AG04449 (cell line): ENCODE results near the gene AK4.

Source experiments
- CTCF ChIA-PET: fragments of 350-600 bp; formaldehyde crosslinking; extraction: SDS; loops from one replicate; lab custom pipeline; 2021; ENCODE audit warnings: antibody characterized with exemption; lab: Yijun Ruan, JAX
- POLR2A ChIA-PET: fragments of 400-600, 350-600 bp; formaldehyde crosslinking; extraction: SDS; loops from one replicate; lab custom pipeline; 2020; ENCODE audit warnings: antibody characterized with exemption, inconsistent platforms; lab: Yijun Ruan, JAX
- DNase-seq: peaks from one replicate; pipeline ENCODE4 v3.0.0-alpha.2; 2010; ENCODE audit warnings: low read depth, low spot score
- H3K4me3 ChIP-seq: 2 replicates; pipeline ENCODE4 v1.5.1; 2011; ENCODE audit warnings: low read depth, mild to moderate bottlenecking, control low read depth, low read length
- CTCF ChIP-seq: IDR thresholded peaks from one replicate; pipeline ENCODE4 v1.5.1; 2011; ENCODE audit warnings: mild to moderate bottlenecking, moderate library complexity, low read length, control low read depth, inconsistent platforms; ENCODE audit not compliant: insufficient read depth; ENCODE audit errors: missing control alignments

Gene AK4

DNA sequence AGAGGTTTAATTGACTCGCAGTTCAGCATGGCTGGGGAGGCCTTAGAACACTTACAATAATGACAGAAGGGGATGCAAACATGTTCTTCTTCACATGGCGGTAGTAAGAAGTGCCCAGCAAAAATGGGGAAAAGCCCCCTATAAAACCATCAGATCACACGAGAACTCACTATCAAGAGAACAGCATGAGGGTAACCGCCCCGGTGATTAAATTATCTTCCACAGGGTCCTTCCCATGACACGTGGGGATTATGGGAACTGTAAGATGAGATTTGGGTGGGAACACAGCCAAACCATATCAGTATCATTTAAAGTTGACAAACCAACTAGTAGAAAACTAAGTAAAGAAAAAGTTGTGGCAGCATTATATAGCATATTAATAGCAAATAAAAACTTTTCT is 90.0 kb downstream of the AK4 start:
- CTCF ChIA-PET = interaction anchor here (4.0 kb wide), 1 partner anchor 450 kb away, joined by 21 read pairs; no protein-coding TSS in a partner anchor
- H3K4me3 ChIP-seq = no peak overlapping the region
- TF ChIP-seq CTCF = no peak
- no peak for DNase-seq
- POLR2A ChIA-PET = no interaction called here

- H3K4me3 ChIP-seq = no peak overlapping the region
- ChIA-PET CTCF (no interaction called here), POLR2A (no interaction called here)
- no peak for DNase-seq
- TF ChIP-seq CTCF = no peak
These were observed 95.5 kb downstream of the AK4 start for GRCh38 chr1:65243491-65243890.

GRCh38 chr1:65245295-65245694 is 97.3 kb downstream of the AK4 start:
- DNase-seq = no peak
- TF ChIP-seq CTCF = no peak
- ChIA-PET CTCF (no interaction called here), POLR2A (no interaction called here)
- no peak overlapping the region for H3K4me3 ChIP-seq

DNA sequence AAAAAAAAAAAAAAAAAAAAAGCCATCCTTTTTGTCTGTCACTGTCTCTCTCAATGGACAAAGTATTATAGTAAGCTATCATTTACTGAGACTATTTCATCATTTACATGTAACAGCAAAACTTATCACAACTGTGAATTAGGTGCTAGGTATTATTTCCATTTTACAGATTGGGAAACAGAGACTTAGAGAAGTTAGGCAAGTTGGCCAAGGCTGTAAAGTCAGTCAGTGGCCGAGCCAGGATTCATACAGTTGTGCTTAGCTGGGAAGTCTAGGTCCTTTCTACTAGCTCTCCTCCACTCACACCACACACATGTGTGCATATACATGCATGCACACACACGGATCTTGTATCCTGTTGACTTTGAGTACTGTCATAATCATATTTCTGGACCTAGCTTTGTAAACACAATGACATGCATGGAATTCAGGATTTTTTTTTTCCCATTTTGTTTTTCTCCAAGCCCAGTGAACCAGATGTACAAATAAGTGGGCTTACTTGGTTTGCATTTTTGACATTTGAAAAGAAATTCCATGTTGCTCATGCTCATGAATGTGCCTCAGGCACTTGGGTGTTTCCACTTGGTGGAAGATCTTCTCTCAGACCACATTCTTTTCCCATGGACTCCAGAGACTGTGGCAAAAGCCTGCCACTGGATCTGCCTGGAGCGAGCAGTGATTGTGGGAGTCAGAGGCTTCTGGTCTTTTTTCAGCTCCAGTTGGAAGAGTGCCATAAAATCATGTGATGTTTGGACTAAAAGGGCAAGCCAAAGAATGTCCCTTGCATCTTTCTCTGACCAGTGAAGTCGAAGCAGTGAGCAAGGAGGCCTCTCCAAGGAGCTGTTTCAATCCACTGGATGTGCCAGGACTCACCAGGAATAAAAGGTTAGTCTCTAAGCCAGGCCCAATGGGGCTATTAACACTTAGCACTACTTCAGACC is 99.7 kb downstream of the AK4 start:
- ChIA-PET POLR2A (interaction anchor here (0.7 to 1.1 kb wide), 2 partner anchors 165 to 1192 kb away, joined by 3 to 5 read pairs; no protein-coding TSS in a partner anchor), CTCF (interaction anchor here (3.2 kb wide), 1 partner anchor 440 kb away, joined by 8 read pairs; no protein-coding TSS in a partner anchor)
- TF ChIP-seq CTCF = no peak

DNA sequence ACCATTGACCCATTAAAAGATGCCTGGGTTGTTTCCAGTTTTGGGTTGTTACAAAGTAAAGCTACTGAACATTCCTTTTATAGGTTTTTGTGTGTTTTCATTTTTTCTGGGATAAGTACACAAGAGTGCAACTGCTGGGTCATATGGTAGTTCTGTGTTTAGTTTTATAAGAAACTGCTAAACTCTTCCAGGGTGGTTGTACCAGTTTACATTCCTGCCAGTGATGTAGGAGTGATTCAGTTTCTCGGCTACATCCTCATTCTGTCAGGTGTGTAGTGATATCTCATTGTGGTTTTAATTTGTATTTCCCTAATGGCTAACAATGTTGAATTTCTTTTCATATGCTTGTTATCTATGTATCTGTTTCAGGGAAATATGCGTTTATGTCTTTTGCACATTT is 102.8 kb downstream of the AK4 start:
- CTCF ChIA-PET = interaction anchor here (1.1 kb wide), 1 partner anchor 35 kb away, joined by 4 read pairs; no protein-coding TSS in a partner anchor
- POLR2A ChIA-PET = no interaction called here
- no peak overlapping the region for H3K4me3 ChIP-seq
- TF ChIP-seq CTCF = no peak
- DNase-seq = no peak

More for the DNA sequence above, 99.7 kb downstream of the AK4 start:
- H3K4me3 ChIP-seq = no peak overlapping the region
- DNase-seq = peak; percentile 87

GRCh38 chr1:65253800-65254319 is 105.9 kb downstream of the AK4 start:
- no peak for DNase-seq
- CTCF ChIA-PET = interaction anchor here (0.9 to 1.7 kb wide), 7 partner anchors 10 to 437 kb away, joined by 3 to 6 read pairs (median 3); no protein-coding TSS in a partner anchor
- TF ChIP-seq CTCF = no peak
- POLR2A ChIA-PET = no interaction called here
- H3K4me3 ChIP-seq = peak overlapping the region; percentile 64
